Activated CD4-positive, alpha-beta T cell treated with anti-CD3 and anti-CD28 coated beads, Interleukin-2, amount 10 ng/mL, durations not matched to agents 24 days and 14 days (primary cell): ENCODE data around the gene TLDC2. TPM values are rescaled to one million over a fixed set of nuclear protein-coding genes. Genes with fewer than 3 reads are reported as not detected.
"Not testable (repeated sequence)": the region's sequence is repeated elsewhere in the genome, so short reads cannot be mapped to it uniquely, and the experiment has no call there.

Source experiments
- DNase-seq: peaks from one replicate; pipeline ENCODE4 v3.0.0; 2022
- H3K27ac Mint-ChIP-seq: one replicate; pipeline ENCODE4 v1.8.0; 2022; ENCODE audit warnings: mild to moderate bottlenecking, mixed read lengths
- H3K27me3 Mint-ChIP-seq: one replicate; pipeline ENCODE4 v1.8.0; 2022; ENCODE audit warnings: mixed read lengths
- H3K36me3 Mint-ChIP-seq: one replicate; pipeline ENCODE4 v1.8.0; 2022; ENCODE audit warnings: low read depth, mild to moderate bottlenecking, mixed read lengths
- H3K4me1 Mint-ChIP-seq: one replicate; pipeline ENCODE4 v1.8.0; 2021; ENCODE audit warnings: mixed read lengths
- H3K4me3 Mint-ChIP-seq: one replicate; pipeline ENCODE4 v1.8.0; 2022; ENCODE audit warnings: mild to moderate bottlenecking, moderate library complexity, mixed read lengths
- H3K9me3 Mint-ChIP-seq: one replicate; pipeline ENCODE4 v1.8.0; 2021; ENCODE audit warnings: mixed read lengths
- intact Hi-C: fragments of 100-400 bp; cut with micrococcal nuclease; formaldehyde crosslinking; loops from one replicate; pipeline ENCODE4 v1.15.1; 2023
- total RNA-seq: library from RNA; stranded (reverse); gene quantifications from 2 replicates; pipeline ENCODE4 v1.2.3, GENCODE V29; 2022

The TLDC2 gene
- total RNA-seq, 1 donor from 2014 or later, result not detected

GRCh38 chr20:36887752-36888090, 11.8 kb downstream of the TLDC2 start:
- no peak for DNase-seq
- intact Hi-C loops, result loop anchor here (1.0 kb wide), 1 partner anchor 51 kb away; no protein-coding TSS in a partner anchor
- H3K9me3 Mint-ChIP-seq, result no peaks in the 10 kb centered on the region
- no peaks in the 10 kb centered on the region for H3K27me3 Mint-ChIP-seq
- no peak overlapping the region for H3K4me3 Mint-ChIP-seq
- H3K4me1 Mint-ChIP-seq, result peaks cover 8% of the 10 kb centered on the region
- peaks cover 17% of the 10 kb centered on the region for H3K36me3 Mint-ChIP-seq
- no peak overlapping the region for H3K27ac Mint-ChIP-seq

GRCh38 chr20:36888880-36889516, 13.1 kb downstream of the TLDC2 start:
- peaks cover 27% of the 10 kb centered on the region for H3K36me3 Mint-ChIP-seq
- no peak for DNase-seq

GRCh38 chr20:36890586-36890985, 14.6 kb downstream of the TLDC2 start:
- H3K4me1 Mint-ChIP-seq, result peaks cover 13% of the 10 kb centered on the region
- H3K4me3 Mint-ChIP-seq, result no peak overlapping the region
- no peaks in the 10 kb centered on the region for H3K9me3 Mint-ChIP-seq
- H3K36me3 Mint-ChIP-seq, result peaks cover 34% of the 10 kb centered on the region
- DNase-seq, result no peak
- no peaks in the 10 kb centered on the region for H3K27me3 Mint-ChIP-seq
- no peak overlapping the region for H3K27ac Mint-ChIP-seq
- intact Hi-C loops, result no loop called here

More at GRCh38 chr20:36888880-36889516, 13.1 kb downstream of the TLDC2 start:
- Mint-ChIP-seq H3K27ac (no peak overlapping the region), H3K27me3 (no peaks in the 10 kb centered on the region), H3K4me3 (no peak overlapping the region), H3K9me3 (no peaks in the 10 kb centered on the region), H3K4me1 (peaks cover 8% of the 10 kb centered on the region)
- intact Hi-C loops, result no loop called here

- intact Hi-C loops, result no loop called here
- Mint-ChIP-seq H3K27ac (no peak overlapping the region), H3K36me3 (peaks cover 36% of the 10 kb centered on the region), H3K4me3 (no peak overlapping the region), H3K9me3 (no peaks in the 10 kb centered on the region), H3K4me1 (peaks cover 13% of the 10 kb centered on the region), H3K27me3 (no peaks in the 10 kb centered on the region)
- no peak for DNase-seq
Observed at GRCh38 chr20:36891211-36891610, 15.3 kb downstream of the TLDC2 start.

GRCh38 chr20:36893801-36894200, 17.9 kb downstream of the TLDC2 start:
- intact Hi-C loops, result no loop called here
- Mint-ChIP-seq H3K4me1 (peaks cover 7% of the 10 kb centered on the region), H3K27ac (no peak overlapping the region)

GRCh38 chr20:36895036-36895435, 19.1 kb downstream of the TLDC2 start:
- DNase-seq, result no peak
- H3K4me3 Mint-ChIP-seq, result no peak overlapping the region
- no peaks in the 10 kb centered on the region for H3K27me3 Mint-ChIP-seq
- intact Hi-C loops, result no loop called here
- H3K27ac Mint-ChIP-seq, result peak overlapping the region; percentile 76
- no peaks in the 10 kb centered on the region for H3K9me3 Mint-ChIP-seq
- peaks cover 9% of the 10 kb centered on the region for H3K4me1 Mint-ChIP-seq
- peaks cover 56% of the 10 kb centered on the region for H3K36me3 Mint-ChIP-seq

More at GRCh38 chr20:36893801-36894200, 17.9 kb downstream of the TLDC2 start:
- no peaks in the 10 kb centered on the region for H3K27me3 Mint-ChIP-seq
- H3K9me3 Mint-ChIP-seq, result no peaks in the 10 kb centered on the region
- H3K4me3 Mint-ChIP-seq, result no peak overlapping the region
- DNase-seq, result no peak
- peaks cover 51% of the 10 kb centered on the region for H3K36me3 Mint-ChIP-seq

- intact Hi-C loops, result no loop called here
- H3K9me3 Mint-ChIP-seq, result no peaks in the 10 kb centered on the region
- H3K4me1 Mint-ChIP-seq, result peaks cover 11% of the 10 kb centered on the region
- H3K27ac Mint-ChIP-seq, result peak overlapping the region; percentile 62
- H3K36me3 Mint-ChIP-seq, result peaks cover 48% of the 10 kb centered on the region
- H3K4me3 Mint-ChIP-seq, result peak overlapping the region; percentile 26
- H3K27me3 Mint-ChIP-seq, result no peaks in the 10 kb centered on the region
- no peak for DNase-seq
Observed at GRCh38 chr20:36904690-36905089, 28.8 kb downstream of the TLDC2 start.

GRCh38 chr20:36905566-36905965, 29.6 kb downstream of the TLDC2 start:
- H3K9me3 Mint-ChIP-seq, intact Hi-C loops, H3K27ac Mint-ChIP-seq, DNase-seq, H3K4me3 Mint-ChIP-seq, H3K27me3 Mint-ChIP-seq: not testable (repeated sequence)
- Mint-ChIP-seq H3K4me1 (peaks cover 11% of the 10 kb centered on the region), H3K36me3 (peaks cover 48% of the 10 kb centered on the region)

- H3K4me3 Mint-ChIP-seq, H3K9me3 Mint-ChIP-seq: not testable (repeated sequence)
Observed at GRCh38 chr20:36906086-36906485, 30.1 kb downstream of the TLDC2 start.

GRCh38 chr20:36908603-36909002, 32.7 kb downstream of the TLDC2 start:
- H3K36me3 Mint-ChIP-seq, result peaks cover 47% of the 10 kb centered on the region
- no peaks in the 10 kb centered on the region for H3K9me3 Mint-ChIP-seq
- no peak overlapping the region for H3K4me3 Mint-ChIP-seq
- H3K4me1 Mint-ChIP-seq, result peaks cover 9% of the 10 kb centered on the region
- H3K27me3 Mint-ChIP-seq, result no peaks in the 10 kb centered on the region
- no peak overlapping the region for H3K27ac Mint-ChIP-seq
- DNase-seq, result no peak
- intact Hi-C loops, result no loop called here

More at GRCh38 chr20:36906086-36906485, 30.1 kb downstream of the TLDC2 start:
- peaks cover 46% of the 10 kb centered on the region for H3K36me3 Mint-ChIP-seq
- H3K27me3 Mint-ChIP-seq, H3K27ac Mint-ChIP-seq, intact Hi-C loops, DNase-seq: not testable (repeated sequence)
- H3K4me1 Mint-ChIP-seq, result peaks cover 11% of the 10 kb centered on the region

- Mint-ChIP-seq H3K9me3 (no peaks in the 10 kb centered on the region), H3K27me3 (no peaks in the 10 kb centered on the region), H3K4me3 (no peak overlapping the region), H3K27ac (no peak overlapping the region), H3K4me1 (peaks cover 2% of the 10 kb centered on the region), H3K36me3 (peaks cover 46% of the 10 kb centered on the region)
- intact Hi-C loops, result no loop called here
- DNase-seq, result no peak
Observed at GRCh38 chr20:36916199-36916598, 40.3 kb downstream of the TLDC2 start.

GRCh38 chr20:36917240-36917639, 41.3 kb downstream of the TLDC2 start:
- Mint-ChIP-seq H3K27me3 (no peaks in the 10 kb centered on the region), H3K4me3 (no peak overlapping the region), H3K27ac (no peak overlapping the region), H3K36me3 (peaks cover 38% of the 10 kb centered on the region), H3K4me1 (peaks cover 2% of the 10 kb centered on the region), H3K9me3 (no peaks in the 10 kb centered on the region)
- intact Hi-C loops, result no loop called here
- no peak for DNase-seq

- no peak for DNase-seq
- Mint-ChIP-seq H3K9me3 (no peaks in the 10 kb centered on the region), H3K27me3 (no peaks in the 10 kb centered on the region), H3K4me3 (no peak overlapping the region), H3K4me1 (peaks cover 2% of the 10 kb centered on the region), H3K27ac (no peak overlapping the region), H3K36me3 (peaks cover 34% of the 10 kb centered on the region)
- intact Hi-C loops, result no loop called here
Observed at GRCh38 chr20:36917943-36918342, 42.0 kb downstream of the TLDC2 start.

- no peaks in the 10 kb centered on the region for H3K27me3 Mint-ChIP-seq
- intact Hi-C loops, result no loop called here
- no peak overlapping the region for H3K4me3 Mint-ChIP-seq
- peak overlapping the region; percentile 61 for H3K27ac Mint-ChIP-seq
- peak; percentile 82 for DNase-seq
- peaks cover 36% of the 10 kb centered on the region for H3K36me3 Mint-ChIP-seq
- no peaks in the 10 kb centered on the region for H3K9me3 Mint-ChIP-seq
- peaks cover 6% of the 10 kb centered on the region for H3K4me1 Mint-ChIP-seq
Observed at GRCh38 chr20:36919715-36920333, 43.9 kb downstream of the TLDC2 start.
